T47D (cell line): Measurements from ENCODE around the gene LTB4R2.
"Not testable (repeated sequence)": the region's sequence is repeated elsewhere in the genome, so short reads cannot be mapped to it uniquely, and the experiment has no call there.

Experiments used
- DNase-seq, 2 experiments: peaks; one replicate each; pipeline versions ENCODE4 v3.0.0 to v3.0.0-alpha.2; 2011 to 2012; ENCODE audit warnings: low read depth in 1 of 2, low spot score in 1 of 2
- JUND ChIP-seq: IDR thresholded peaks from 2 replicates; pipeline ENCODE4 v1.6.1; 2012; ENCODE audit warnings: low read depth
- in situ Hi-C: cut with HindIII; loops from 2 replicates; pipeline ENCODE4 v1.10.0; 2016; ENCODE audit warnings: low sequenced_read_pairs, low pct_unique_long_range_greater_than_20kb

The LTB4R2 gene

DNA sequence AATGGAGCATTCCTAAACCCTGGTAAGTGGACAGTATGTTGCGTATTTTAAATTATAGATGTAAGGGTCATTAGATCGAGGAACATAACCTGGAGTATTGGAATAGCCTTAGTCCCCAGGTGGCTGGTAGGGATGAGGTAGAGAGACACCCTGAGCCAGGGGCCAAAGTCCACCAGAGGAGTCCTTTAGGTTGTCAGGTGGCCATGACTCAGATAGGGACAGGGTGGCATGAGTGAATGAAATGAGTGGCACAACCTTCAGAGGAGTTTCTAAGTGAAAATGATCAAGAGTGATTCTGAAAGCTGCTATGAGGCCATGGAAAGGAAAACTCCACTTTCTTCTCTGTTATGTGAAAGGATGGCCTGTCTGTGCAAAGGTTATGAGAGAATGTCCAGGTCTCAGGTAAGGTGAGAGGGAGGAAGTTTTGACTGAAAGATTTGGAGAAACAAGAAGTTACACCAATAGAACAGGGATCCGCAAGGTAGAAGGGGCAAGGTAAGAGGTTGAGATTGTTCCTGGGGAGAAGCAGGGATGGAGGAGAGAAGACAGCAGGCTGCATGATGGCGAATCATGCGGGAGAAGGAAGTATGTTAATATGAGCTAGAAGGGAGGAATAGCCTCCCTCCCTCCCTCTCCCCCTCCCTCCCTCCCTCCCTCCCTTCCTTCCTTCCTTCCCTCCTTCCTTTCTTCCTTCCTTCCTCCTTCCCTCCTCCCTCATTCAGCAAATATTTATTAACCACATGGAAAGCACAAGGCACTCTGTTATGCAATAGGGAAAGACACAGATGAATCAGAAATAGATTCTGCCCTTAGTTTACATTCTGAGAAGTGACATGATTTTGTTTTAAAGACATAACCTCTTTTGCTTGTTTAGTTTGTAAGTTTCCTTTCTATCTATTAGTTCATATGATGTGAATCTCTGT lies 43.9 kb downstream of the LTB4R2 start:
- DNase-seq: no peak
- in situ Hi-C loops: no loop called here
- TF ChIP-seq JUND: no peak

GRCh38 chr14:24354482-24354825 lies 44.5 kb downstream of the LTB4R2 start:
- in situ Hi-C loops, DNase-seq: not testable (repeated sequence)

DNA sequence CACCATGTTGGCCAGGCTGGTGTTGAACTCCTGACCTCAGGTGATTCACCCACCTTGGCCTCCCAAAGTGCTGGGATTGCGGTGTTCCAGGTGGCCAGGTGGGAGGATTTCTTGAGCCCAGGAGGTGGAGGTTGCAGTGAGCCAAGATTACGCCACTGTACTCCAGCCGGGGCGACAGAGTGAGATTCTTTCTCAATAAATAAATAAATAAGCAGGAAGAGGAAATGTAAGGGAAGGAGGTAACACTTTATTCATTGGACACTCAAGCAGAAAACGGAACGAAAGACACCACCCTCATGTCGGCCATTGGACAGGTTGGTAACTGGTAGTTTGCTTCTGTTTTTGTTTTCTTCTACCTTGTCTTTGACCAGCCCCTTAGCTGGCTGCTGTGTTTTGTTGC lies 45.1 kb downstream of the LTB4R2 start:
- in situ Hi-C loops: no loop called here
- DNase-seq: no peak
- no peak for TF ChIP-seq JUND

- in situ Hi-C loops: no loop called here
- no peak for TF ChIP-seq JUND
- DNase-seq: no peak
Measured at GRCh38 chr14:24356208-24356607, 46.3 kb downstream of the LTB4R2 start.

DNA sequence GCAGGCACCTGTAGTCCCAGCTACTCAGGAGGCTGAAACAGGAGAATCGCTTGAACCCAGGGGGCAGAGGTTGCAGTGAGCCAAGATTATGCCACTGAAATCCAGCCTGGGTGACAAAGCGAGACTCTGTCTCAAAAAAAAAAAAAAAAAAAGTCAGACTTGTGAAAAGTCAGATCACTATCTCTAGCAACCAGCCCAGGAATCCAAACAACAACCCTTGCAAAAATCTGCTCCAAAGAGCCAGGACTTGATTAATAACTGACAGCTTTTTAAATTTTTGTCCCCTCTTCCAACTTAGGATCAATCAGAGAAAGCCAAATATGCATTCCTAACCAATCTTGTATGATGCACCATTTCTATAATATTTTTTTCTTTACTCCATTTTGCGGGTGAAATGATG lies 50.3 kb downstream of the LTB4R2 start:
- in situ Hi-C loops: no loop called here
- TF ChIP-seq JUND: no peak
- DNase-seq: no peak

GRCh38 chr14:24361326-24361725 lies 51.4 kb downstream of the LTB4R2 start:
- in situ Hi-C loops: no loop called here
- DNase-seq: no peak
- TF ChIP-seq JUND: no peak
